Activated naive CD8-positive, alpha-beta T cell treated with anti-CD3 and anti-CD28 coated beads for 36 hours (primary cell): Measurements from ENCODE around the gene CEP170. TPM values are rescaled to one million over a fixed set of nuclear protein-coding genes. Genes with fewer than 3 reads are reported as not detected.

Experiments
- DNase-seq: peaks from one replicate; pipeline ENCODE4 v3.0.0; 2021
- H3K27ac Mint-ChIP-seq: one replicate; pipeline ENCODE4 v1.8.0; 2022; ENCODE audit warnings: mild to moderate bottlenecking, moderate library complexity, mixed read lengths
- H3K27me3 Mint-ChIP-seq: one replicate; pipeline ENCODE4 v1.8.0; 2022; ENCODE audit warnings: mild to moderate bottlenecking, mixed read lengths
- H3K36me3 Mint-ChIP-seq: one replicate; pipeline ENCODE4 v1.8.0; 2021; ENCODE audit warnings: mild to moderate bottlenecking, mixed read lengths
- H3K4me1 Mint-ChIP-seq: one replicate; pipeline ENCODE4 v1.8.0; 2021; ENCODE audit warnings: mixed read lengths
- H3K4me3 Mint-ChIP-seq: one replicate; pipeline ENCODE4 v1.8.0; 2022; ENCODE audit warnings: mild to moderate bottlenecking, moderate library complexity, mixed read lengths
- H3K9me3 Mint-ChIP-seq: one replicate; pipeline ENCODE4 v1.8.0; 2022; ENCODE audit warnings: mixed read lengths
- total RNA-seq, 2 experiments: library from RNA; stranded (reverse); gene quantifications; one replicate each; pipeline ENCODE4 v1.2.3, GENCODE V29; 2021

The CEP170 gene
- total RNA-seq, 2 experiments from 2014 or later, result 44.3 to 47.4 TPM

DNA sequence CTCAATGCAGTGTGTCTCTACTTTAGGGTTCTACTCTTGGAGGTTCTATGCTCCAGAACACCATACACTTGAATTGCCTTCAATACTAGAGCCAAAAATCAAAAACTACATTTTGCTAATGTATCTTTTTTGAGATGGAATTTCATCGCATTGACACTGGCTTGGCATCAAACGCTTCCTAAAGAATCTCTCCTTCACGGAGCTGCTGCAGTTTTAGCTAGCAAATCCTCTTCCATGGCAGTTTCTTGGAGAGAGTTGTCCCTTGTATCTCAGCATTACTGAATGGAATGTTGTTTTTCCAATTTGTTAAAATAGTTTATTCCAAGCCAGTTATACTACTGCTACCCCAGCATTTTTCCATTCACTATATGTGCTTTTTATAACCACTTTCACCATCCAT is 18.4 kb upstream of the CEP170 start:
- no peak for DNase-seq
- Mint-ChIP-seq H3K4me3 (no peak overlapping the region), H3K36me3 (peaks cover 55% of the 10 kb centered on the region), H3K9me3 (peaks cover 4% of the 10 kb centered on the region), H3K27ac (no peak overlapping the region), H3K4me1 (peaks cover 16% of the 10 kb centered on the region), H3K27me3 (no peaks in the 10 kb centered on the region)

DNA sequence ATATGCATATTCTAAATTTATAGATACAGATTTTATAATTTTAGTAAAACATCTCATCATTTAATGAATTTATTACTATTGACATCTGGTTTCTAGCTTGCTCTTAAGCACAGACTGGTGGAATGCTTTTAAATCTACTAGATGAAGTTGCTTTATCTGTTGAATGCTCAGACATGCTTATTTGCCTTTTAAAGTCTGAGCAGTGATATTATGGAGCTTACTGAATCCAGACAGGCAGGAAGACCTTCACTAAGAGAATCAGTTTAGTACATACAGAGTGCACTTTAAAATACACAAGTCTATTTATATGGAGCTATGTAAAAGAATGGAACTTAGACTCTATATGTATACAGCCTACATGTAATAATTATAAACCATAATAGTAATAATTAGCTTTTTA is 17.3 kb upstream of the CEP170 start:
- Mint-ChIP-seq H3K9me3 (peaks cover 4% of the 10 kb centered on the region), H3K4me1 (peaks cover 22% of the 10 kb centered on the region), H3K27me3 (no peaks in the 10 kb centered on the region), H3K4me3 (no peak overlapping the region), H3K36me3 (peaks cover 50% of the 10 kb centered on the region), H3K27ac (no peak overlapping the region)
- DNase-seq, result no peak

DNA sequence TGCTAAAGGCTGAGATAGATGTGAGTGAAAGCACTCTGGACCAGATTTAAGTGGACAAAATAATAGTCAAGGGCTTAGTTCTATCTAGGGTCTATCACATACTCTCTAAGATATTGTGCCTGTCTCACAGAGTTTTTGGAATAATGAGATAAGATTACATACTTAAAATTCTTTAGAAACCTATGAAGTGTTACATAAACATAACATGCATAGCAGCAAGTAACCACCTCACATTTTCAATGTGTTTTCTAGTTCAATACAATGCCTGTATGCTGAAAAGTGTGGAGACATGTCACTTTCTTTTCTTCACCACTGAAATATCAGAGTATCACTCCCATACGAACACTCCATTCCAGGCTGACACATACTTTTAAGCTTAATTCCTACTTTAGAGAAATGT is 16.9 kb upstream of the CEP170 start:
- Mint-ChIP-seq H3K9me3 (peaks cover 4% of the 10 kb centered on the region), H3K4me1 (peaks cover 22% of the 10 kb centered on the region), H3K27me3 (no peaks in the 10 kb centered on the region), H3K27ac (no peak overlapping the region), H3K4me3 (no peak overlapping the region), H3K36me3 (peaks cover 46% of the 10 kb centered on the region)
- DNase-seq, result no peak

DNA sequence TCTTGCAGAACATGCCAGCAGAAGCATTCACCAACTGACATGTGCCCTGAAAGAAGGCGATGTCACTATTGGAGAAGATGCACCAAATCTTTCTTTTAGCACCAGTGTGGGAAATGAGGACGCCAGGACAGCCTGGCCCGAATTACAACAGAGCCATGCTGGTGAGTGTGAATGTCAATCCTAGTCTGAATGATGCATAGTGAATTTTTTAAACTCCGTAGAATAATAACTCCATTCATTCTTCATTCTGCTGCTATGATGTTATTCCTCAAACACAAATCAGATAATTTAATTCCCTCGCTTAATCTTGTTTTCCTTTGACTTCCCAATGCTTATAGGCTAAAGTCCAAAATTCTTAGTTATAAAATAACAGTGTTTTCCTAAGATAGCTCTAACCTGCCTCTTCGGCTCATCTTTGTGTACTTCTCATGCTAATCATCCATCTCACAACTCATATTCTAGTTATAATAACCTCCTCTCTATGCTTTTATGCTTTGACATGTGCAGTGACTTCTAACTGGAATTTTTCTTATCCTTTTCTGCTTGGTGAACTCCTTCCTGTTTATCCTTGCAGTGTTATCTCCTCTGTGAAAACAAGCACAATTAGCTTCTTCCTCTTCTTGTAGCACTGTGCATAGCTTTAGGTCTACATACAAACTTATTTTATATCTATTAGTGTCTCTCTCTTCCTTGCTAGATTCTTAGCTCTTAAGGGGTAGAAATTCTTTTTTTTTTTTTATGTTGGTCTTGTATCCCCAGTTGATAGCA is 15.2 kb upstream of the CEP170 start:
- no peak overlapping the region for H3K4me3 Mint-ChIP-seq
- no peak overlapping the region for H3K27ac Mint-ChIP-seq
- peaks cover 22% of the 10 kb centered on the region for H3K4me1 Mint-ChIP-seq
- no peak for DNase-seq
- H3K9me3 Mint-ChIP-seq, result peaks cover 4% of the 10 kb centered on the region
- no peaks in the 10 kb centered on the region for H3K27me3 Mint-ChIP-seq
- peaks cover 30% of the 10 kb centered on the region for H3K36me3 Mint-ChIP-seq

DNA sequence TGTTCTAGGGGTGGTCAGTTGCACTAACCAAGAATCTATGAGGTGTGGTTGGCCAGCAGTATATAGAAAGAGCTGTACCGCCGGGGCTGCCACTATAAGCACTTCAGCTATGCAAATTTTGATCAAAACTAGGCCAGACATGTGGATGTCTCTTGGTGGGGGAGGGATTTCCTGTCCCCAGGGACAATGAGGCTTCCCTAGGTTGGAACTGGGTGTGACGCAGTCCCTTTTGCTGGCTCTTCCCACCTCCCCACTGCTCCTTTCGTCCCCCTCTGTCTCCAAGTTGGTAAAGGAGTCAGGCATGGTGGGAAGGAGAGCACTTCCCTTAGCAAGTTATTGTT is 14.3 kb upstream of the CEP170 start:
- Mint-ChIP-seq H3K4me3 (no peak overlapping the region), H3K27ac (no peak overlapping the region), H3K4me1 (peaks cover 28% of the 10 kb centered on the region), H3K36me3 (peaks cover 24% of the 10 kb centered on the region), H3K27me3 (no peaks in the 10 kb centered on the region), H3K9me3 (peaks cover 4% of the 10 kb centered on the region)
- DNase-seq, result no peak

DNA sequence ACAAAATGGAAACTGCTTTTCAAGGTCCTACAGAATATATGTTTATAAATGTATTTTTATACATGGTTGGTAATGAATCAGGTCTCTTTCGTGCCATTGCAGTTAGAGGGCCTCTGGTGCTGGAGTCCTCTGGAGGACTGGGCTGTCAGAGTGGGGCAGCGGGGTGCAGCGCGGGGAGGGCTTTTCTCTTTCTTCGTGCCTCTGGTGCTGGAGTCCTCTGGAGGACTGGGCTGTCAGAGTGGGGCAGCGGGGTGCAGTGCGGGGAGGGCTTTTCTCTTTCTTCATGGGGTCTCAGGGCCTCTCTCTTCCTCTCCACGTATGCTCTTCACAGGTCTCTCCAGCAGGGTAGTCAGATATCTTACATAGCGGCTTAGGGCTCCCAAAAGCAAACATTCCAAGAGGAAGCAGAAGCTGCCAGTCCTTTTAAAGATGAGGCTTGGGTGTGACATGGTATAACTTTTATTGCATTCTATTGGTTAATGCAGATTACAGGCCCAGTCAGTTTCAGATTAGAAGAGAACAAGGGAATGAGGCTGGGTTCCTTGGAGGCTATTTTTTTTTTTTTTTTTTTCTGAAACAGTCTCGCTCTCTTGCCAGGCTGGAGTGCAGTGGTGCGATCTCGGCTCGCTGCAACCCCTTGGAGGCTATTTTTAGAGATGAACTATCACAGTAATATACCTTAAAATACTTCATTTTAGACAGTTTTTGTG is 13.8 kb upstream of the CEP170 start:
- no peak overlapping the region for H3K27ac Mint-ChIP-seq
- DNase-seq, result no peak
- H3K4me1 Mint-ChIP-seq, result peaks cover 27% of the 10 kb centered on the region
- H3K4me3 Mint-ChIP-seq, result no peak overlapping the region
- no peaks in the 10 kb centered on the region for H3K27me3 Mint-ChIP-seq
- peaks cover 20% of the 10 kb centered on the region for H3K36me3 Mint-ChIP-seq
- H3K9me3 Mint-ChIP-seq, result peaks cover 1% of the 10 kb centered on the region

DNA sequence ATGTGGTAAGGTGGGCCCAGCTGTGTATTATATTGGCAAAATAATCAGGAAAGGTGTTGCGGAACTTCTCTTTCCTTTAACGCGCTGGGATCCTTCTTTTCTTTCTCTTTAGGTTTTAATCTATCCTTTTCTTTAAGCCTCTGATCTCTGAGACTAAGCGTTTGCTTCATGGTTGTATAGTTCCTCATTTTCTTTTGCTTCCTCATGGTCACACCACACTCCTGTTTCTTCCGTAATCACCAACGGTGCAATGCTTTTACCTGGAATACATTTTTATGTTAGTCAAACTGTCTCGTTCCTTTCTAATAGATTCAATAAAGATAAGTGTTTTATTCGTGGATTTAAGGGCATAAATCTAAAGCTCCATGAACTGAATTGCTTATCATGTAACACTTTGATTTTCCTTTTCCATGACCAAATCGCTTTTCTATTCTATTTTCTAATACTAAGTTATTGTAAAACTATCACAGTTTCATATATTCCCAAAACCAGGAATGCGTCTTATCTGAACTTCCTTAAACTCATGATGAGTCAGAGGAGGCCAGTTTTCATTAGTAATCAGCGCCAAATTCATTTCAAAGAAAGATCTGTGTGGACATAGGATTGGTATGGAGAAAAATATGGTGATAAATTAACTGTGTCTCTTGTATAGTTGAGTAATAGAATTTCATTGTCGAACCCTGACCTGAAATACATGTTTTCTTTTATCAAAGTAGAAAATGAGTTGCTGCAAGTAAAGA is 13.0 kb upstream of the CEP170 start:
- H3K4me1 Mint-ChIP-seq, result peaks cover 25% of the 10 kb centered on the region
- H3K36me3 Mint-ChIP-seq, result peaks cover 12% of the 10 kb centered on the region
- no peaks in the 10 kb centered on the region for H3K9me3 Mint-ChIP-seq
- no peaks in the 10 kb centered on the region for H3K27me3 Mint-ChIP-seq
- H3K27ac Mint-ChIP-seq, result no peak overlapping the region
- no peak for DNase-seq
- no peak overlapping the region for H3K4me3 Mint-ChIP-seq

DNA sequence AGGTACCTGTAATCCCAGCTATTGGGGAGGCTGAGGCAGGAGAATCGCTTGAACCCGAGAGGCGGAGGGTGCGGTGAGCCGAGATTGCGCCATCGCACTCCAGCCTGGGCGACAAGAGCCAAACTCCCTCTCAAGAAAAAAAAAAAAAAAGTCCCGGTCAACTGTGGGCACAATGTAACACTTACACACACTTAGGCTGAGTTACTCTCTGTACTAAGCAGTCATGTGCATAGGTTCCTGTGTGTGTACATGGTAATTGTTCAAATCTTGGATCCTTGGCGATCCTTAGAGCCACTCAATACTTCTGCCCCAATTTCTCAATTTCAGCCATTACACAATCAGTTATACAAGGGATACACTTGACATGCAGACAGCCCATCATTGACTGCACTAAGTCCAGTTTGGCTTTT is 12.4 kb upstream of the CEP170 start:
- Mint-ChIP-seq H3K4me3 (no peak overlapping the region), H3K27me3 (no peaks in the 10 kb centered on the region), H3K27ac (no peak overlapping the region), H3K9me3 (no peaks in the 10 kb centered on the region), H3K36me3 (peaks cover 9% of the 10 kb centered on the region), H3K4me1 (peaks cover 28% of the 10 kb centered on the region)
- DNase-seq, result no peak

DNA sequence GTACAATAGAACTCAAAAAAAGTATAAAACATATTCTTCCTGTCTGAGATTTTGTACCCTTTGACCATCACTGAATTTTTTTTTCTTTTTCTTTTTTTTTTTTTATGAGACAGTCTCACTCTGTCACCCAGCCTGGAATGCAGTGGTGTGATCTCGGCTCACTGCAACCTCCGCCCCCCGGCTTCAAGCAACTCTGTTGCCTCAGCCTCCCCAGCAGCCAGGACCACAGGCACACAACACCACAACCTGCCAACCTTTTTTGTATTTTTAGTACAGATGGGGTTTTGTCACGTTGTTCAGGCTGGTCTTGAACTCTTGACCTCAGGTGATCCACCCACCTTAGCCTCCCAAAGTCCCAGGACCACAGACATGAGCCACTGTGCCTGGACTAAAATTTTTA is 11.2 kb upstream of the CEP170 start:
- Mint-ChIP-seq H3K36me3 (peaks cover 9% of the 10 kb centered on the region), H3K4me1 (peaks cover 31% of the 10 kb centered on the region), H3K27me3 (no peaks in the 10 kb centered on the region), H3K4me3 (no peak overlapping the region), H3K9me3 (no peaks in the 10 kb centered on the region), H3K27ac (no peak overlapping the region)
- no peak for DNase-seq

DNA sequence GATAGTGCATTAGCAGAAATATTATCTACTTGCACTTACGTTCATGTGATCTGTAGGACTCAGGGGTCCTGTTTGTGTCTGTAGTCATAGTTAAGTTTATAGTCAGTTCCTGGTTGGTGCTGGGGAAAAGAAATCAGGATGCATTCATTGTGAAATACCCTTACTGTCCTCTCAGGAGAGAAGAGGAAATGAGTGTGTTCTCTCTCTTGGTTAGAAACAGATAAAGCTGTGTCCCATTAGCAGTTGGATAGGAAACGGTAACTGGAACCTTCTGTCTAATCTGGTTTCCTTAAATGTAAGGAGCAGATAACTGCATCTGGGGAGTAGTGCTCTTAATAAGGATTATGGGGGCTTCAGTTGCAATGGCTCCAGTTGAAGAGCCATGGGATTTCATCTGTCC is 9.6 kb upstream of the CEP170 start:
- no peaks in the 10 kb centered on the region for H3K9me3 Mint-ChIP-seq
- H3K36me3 Mint-ChIP-seq, result peaks cover 9% of the 10 kb centered on the region

DNA sequence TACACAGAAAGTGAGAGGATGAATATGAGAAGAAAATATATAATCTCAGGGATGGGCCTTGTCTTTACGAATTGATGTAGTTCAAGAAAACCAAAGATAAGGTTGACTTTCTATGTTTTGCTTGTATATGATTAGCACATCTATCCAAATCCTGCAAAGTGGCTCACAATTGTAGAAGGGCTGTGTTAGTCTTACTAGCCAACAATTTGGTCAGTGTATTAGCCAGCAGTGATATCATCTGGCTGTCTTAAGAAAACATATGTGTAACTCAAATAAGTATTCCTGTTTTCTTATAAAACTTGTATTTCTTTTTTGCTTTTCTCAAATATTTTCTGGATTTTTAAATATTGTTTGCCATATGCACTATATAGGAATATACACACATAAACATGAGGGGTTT is 6.3 kb upstream of the CEP170 start:
- H3K4me1 Mint-ChIP-seq, result peaks cover 28% of the 10 kb centered on the region
- no peaks in the 10 kb centered on the region for H3K9me3 Mint-ChIP-seq
- peaks cover 8% of the 10 kb centered on the region for H3K36me3 Mint-ChIP-seq
- no peaks in the 10 kb centered on the region for H3K27me3 Mint-ChIP-seq
- no peak overlapping the region for H3K27ac Mint-ChIP-seq
- H3K4me3 Mint-ChIP-seq, result no peak overlapping the region
- DNase-seq, result no peak

More for the DNA sequence above, 9.6 kb upstream of the CEP170 start:
- DNase-seq, result no peak
- H3K4me3 Mint-ChIP-seq, result no peak overlapping the region
- peaks cover 35% of the 10 kb centered on the region for H3K4me1 Mint-ChIP-seq
- H3K27me3 Mint-ChIP-seq, result no peaks in the 10 kb centered on the region
- H3K27ac Mint-ChIP-seq, result no peak overlapping the region

DNA sequence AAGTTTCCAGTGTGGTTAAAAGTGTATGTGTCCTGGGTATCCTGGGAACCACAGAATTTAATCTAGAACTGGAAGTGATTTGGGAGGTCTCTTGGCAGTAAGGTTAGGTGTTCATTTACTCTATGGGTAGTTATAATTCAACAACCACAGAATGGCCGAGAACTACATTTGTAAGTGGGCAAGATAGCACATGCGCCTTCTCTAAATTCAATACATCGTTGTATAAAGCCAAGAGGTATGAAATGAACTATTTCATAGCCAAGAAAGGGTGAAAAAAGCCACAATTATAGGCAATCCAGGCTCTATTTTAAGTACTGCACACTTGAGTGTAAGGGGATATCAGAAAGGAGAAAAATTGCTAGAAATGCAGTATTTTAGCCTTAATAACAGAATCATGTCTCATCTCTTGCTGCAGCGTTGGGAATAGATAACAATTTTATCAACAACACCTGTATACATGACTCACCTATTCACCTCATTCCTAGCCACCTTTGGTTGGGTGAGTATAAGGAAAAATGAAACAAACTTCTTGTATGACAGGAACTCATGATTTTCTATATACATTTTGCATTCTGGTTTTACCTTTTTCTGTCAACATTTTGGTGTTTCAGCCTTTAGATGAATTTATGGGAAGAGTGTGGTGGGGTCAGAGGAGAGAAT is 5.3 kb upstream of the CEP170 start:
- Mint-ChIP-seq H3K36me3 (peaks cover 8% of the 10 kb centered on the region), H3K27me3 (no peaks in the 10 kb centered on the region), H3K4me3 (no peak overlapping the region), H3K4me1 (peaks cover 28% of the 10 kb centered on the region), H3K27ac (no peak overlapping the region), H3K9me3 (no peaks in the 10 kb centered on the region)
- no peak for DNase-seq

DNA sequence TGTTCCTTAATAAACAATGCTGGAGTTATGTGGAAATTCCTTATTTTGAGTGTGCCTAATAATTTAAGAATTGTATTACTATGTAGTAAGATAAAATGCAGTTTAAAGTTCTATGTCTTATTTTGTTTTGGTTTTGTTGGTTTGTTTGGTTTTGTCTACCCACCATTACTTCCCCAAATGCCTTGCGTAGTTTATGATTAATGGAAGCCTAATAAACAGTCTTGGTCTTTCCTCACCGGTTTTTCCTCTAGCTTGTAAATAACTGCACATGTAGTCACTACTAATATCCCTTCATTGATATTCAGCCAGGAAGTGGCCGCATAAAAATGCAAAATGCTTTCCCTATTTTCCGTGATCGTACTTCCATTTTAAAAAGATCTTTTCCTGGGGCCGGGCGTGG is 3.6 kb upstream of the CEP170 start:
- Mint-ChIP-seq H3K4me1 (peaks cover 21% of the 10 kb centered on the region), H3K9me3 (no peaks in the 10 kb centered on the region), H3K27me3 (no peaks in the 10 kb centered on the region), H3K36me3 (peaks cover 9% of the 10 kb centered on the region), H3K4me3 (no peak overlapping the region), H3K27ac (no peak overlapping the region)
- no peak for DNase-seq

DNA sequence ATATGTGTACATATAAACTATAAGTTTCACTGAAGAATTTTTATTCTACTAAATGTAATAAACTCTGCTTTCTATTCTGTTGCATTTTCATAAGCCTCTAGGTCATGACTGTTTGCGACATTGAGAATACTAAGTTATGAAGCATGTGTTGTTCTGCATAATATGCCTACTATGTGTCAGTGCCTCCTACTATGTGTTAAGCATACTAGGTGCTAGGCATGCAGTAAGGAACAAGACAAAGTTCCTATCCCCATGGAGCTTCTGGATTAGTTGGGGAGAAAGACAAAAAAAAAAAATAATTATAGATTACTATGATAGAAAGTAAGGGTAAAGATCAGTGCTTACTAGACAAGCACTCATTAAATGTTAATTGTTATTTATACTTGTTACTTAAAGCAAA is 2.1 kb upstream of the CEP170 start:
- peaks cover 21% of the 10 kb centered on the region for H3K4me1 Mint-ChIP-seq
- no peaks in the 10 kb centered on the region for H3K9me3 Mint-ChIP-seq
- H3K36me3 Mint-ChIP-seq, result peaks cover 9% of the 10 kb centered on the region
- H3K4me3 Mint-ChIP-seq, result no peak overlapping the region
- DNase-seq, result no peak
- H3K27me3 Mint-ChIP-seq, result no peaks in the 10 kb centered on the region
- no peak overlapping the region for H3K27ac Mint-ChIP-seq

DNA sequence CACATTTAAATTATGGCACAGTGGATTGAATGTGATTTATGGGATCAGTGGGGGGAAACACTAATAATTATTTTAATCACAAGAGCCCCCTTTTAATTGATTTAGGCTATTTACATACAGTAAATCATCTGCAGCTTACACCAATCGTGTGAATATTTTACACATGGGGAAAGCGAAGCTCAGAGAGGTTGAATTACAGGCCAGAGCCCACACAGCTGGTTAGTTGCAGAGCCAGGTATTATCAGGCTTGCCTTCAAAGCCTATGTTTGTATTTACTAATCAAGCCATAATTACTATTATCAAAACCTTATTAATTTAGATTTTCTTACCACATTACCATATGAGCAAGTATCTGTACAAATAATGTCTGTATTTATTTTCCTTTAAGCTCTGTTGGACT is 1.5 kb upstream of the CEP170 start:
- H3K4me3 Mint-ChIP-seq, result peak overlapping the region; percentile 86
- peaks cover 26% of the 10 kb centered on the region for H3K4me1 Mint-ChIP-seq
- H3K27ac Mint-ChIP-seq, result peak overlapping the region; percentile 97
- H3K36me3 Mint-ChIP-seq, result peaks cover 14% of the 10 kb centered on the region
- no peaks in the 10 kb centered on the region for H3K27me3 Mint-ChIP-seq
- H3K9me3 Mint-ChIP-seq, result no peaks in the 10 kb centered on the region
- DNase-seq, result no peak
